Karpas-422 (cell line): ENCODE results near the gene CPM. TPM values are rescaled to one million over a fixed set of nuclear protein-coding genes. Genes with fewer than 3 reads are reported as not detected.
"Not testable (repeated sequence)": the region's sequence is repeated elsewhere in the genome, so short reads cannot be mapped to it uniquely, and the experiment has no call there.

Experiments used
- DNase-seq: peaks from one replicate; pipeline ENCODE4 v3.0.0-alpha.2; 2015
- H2AFZ ChIP-seq: fragments of 200-600 bp; sonication (generic); 2 replicates; pipeline ENCODE4 v1.6.1; 2014; ENCODE audit warnings: antibody characterized with exemption, low read length, mixed read lengths
- H3K27ac ChIP-seq: fragments of 200-600 bp; sonication (generic); 2 replicates; pipeline ENCODE4 v1.5.1; 2014; ENCODE audit warnings: mild to moderate bottlenecking, low read length, moderate library complexity
- H3K27me3 ChIP-seq: fragments of 200-600 bp; sonication (generic); 2 replicates; pipeline ENCODE4 v1.6.1; 2014; ENCODE audit warnings: low read length, mixed read lengths
- H3K36me3 ChIP-seq: fragments of 200-600 bp; sonication (generic); 2 replicates; pipeline ENCODE4 v1.6.1; 2014; ENCODE audit warnings: low read length, mixed read lengths; ENCODE audit not compliant: insufficient read depth
- H3K4me1 ChIP-seq: fragments of 200-600 bp; sonication (generic); 2 replicates; pipeline ENCODE4 v1.6.1; 2014; ENCODE audit warnings: mild to moderate bottlenecking, low read length, mixed read lengths
- H3K4me2 ChIP-seq: fragments of 200-600 bp; sonication (generic); 2 replicates; pipeline ENCODE4 v1.6.1; 2014; ENCODE audit warnings: low read length, low read depth, mild to moderate bottlenecking; ENCODE audit not compliant: poor library complexity, severe bottlenecking
- H3K4me3 ChIP-seq: fragments of 200-600 bp; sonication (generic); 2 replicates; pipeline ENCODE4 v1.5.1; 2014; ENCODE audit warnings: mild to moderate bottlenecking, antibody characterized with exemption, low read length, mixed read lengths
- H3K79me2 ChIP-seq: fragments of 200-600 bp; sonication (generic); 2 replicates; pipeline ENCODE4 v1.6.1; 2014; ENCODE audit warnings: mild to moderate bottlenecking, low read length, mixed read lengths
- H3K9ac ChIP-seq: fragments of 200-600 bp; sonication (generic); 2 replicates; pipeline ENCODE4 v1.6.0; 2014; ENCODE audit warnings: low read length
- H3K9me2 ChIP-seq: fragments of 200-600 bp; sonication (generic), shearing (Covaris generic); replicated peaks from 2 replicates; pipeline ENCODE4 v1.6.0; 2014; ENCODE audit warnings: mild to moderate bottlenecking, low read length, moderate library complexity; ENCODE audit not compliant: insufficient read depth
- H3K9me3 ChIP-seq: fragments of 300-700, 200-600 bp; sonication (generic); 2 replicates; pipeline ENCODE4 v1.6.1; 2014; ENCODE audit warnings: low read length, mixed read lengths
- H4K20me1 ChIP-seq: fragments of 200-600 bp; sonication (generic); 2 replicates; pipeline ENCODE4 v1.6.1; 2014; ENCODE audit warnings: mild to moderate bottlenecking, antibody characterized with exemption, low read length, low read depth; ENCODE audit not compliant: insufficient read depth
- small RNA-seq: library from RNA; depleted of rRNA; stranded (forward); fragments of <200 nt; gene quantifications from one replicate; pipeline ENCODE3, GENCODE V24; 2014
- total RNA-seq: library from RNA; depleted of rRNA; stranded (reverse); fragments of >200 nt; shearing (Covaris generic); gene quantifications from 2 replicates; pipeline ENCODE4 v1.2.3, GENCODE V29; 2014; ENCODE audit warnings: low replicate concordance; rRNA removed

Gene CPM
- total RNA-seq, 1 experiment from 2014 or later, result not detected

DNA sequence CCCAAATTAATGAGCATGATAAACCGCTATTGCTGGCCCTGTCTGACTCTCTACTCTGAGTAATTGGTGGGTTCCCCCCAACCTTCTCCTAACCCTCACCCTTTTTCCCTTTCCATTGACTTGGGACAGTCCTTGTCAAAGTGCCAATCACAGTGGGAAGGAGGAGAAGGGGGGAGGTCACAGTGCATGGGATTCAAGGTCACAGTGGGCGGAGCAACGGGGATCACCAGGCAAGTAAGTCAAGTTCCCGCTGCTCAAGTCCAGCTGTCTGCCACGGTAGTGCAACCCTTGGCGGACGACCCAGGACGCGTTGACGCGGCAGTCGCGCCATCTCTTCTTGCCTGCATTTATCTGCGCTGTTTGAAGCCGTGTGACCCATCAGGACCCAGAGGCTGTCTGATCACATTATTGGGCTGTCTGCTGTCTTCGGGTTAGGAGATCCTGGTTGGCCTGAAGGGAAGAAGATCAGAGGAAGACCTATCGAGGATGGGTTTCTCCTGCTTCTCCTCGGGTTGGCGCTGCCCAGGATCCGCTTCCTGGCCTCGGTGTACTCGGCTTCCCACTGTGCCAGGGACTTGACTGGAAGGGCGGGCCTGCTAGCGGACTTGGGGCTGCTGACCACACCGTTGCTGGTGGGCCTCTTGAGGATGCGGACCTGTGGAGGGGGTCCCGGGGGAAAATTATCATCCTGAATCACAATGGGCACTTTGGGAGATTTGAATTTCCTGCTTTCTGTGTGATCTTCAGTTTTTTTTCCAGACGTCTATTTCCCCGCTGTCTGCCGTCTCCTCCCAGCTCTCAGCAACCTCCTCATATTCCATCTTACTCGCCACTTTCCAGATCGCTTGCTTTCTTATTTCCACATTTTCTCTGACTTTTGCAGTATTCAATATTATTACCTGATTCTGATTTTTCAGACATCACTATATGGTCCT lies 128.0 kb downstream of the CPM start:
- H4K20me1 ChIP-seq, result no peaks in the 10 kb centered on the region
- H3K27me3 ChIP-seq, result no peaks in the 10 kb centered on the region
- H3K9me3 ChIP-seq, result no peaks in the 10 kb centered on the region
- no peak overlapping the region for H3K27ac ChIP-seq
- H3K4me1 ChIP-seq, result peaks cover 15% of the 10 kb centered on the region
- no peak overlapping the region for H2AFZ ChIP-seq
- DNase-seq, result no peak
- no peak overlapping the region for H3K4me2 ChIP-seq
- no peak overlapping the region for H3K9ac ChIP-seq
- no peaks in the 10 kb centered on the region for H3K9me2 ChIP-seq
- H3K36me3 ChIP-seq, result peaks cover 8% of the 10 kb centered on the region
- H3K79me2 ChIP-seq, result peaks cover 24% of the 10 kb centered on the region
- no peak overlapping the region for H3K4me3 ChIP-seq

DNA sequence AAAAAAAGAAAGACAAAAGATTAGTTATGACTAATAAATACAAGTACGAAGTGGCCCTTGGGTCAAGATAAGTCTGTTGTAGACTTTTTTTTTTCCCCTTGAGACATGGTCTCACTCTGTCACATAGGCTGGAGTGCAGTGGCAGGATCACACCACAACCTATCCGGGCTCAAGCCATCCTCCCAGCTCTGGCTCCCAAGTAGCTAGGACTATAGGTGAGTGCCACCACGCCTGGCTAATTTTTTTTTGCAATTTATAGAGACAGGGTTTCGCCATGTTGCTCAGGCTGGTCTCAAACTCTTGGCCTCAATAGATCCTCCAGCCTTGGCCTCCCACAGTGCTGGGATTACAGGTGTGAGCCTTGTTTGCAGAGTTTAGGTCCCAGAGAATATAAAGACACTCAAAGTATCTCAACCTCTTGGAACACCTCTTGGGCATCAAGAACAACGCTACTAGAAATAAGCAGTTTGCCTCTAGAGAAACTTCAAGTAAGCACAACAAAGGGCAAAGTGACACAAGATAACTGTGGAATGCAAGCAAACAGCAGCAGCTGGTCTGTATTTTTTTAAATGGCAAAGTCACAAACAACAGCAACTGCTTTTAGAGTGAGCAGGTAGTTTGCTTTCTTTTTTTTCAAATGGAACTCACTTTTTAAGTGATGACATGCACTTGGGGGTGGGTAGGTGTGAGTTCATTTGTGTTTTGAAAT lies 128.9 kb downstream of the CPM start:
- no peak overlapping the region for H2AFZ ChIP-seq
- H3K9me2 ChIP-seq, result no peaks in the 10 kb centered on the region
- peaks cover 16% of the 10 kb centered on the region for H3K79me2 ChIP-seq
- H3K4me2 ChIP-seq, result no peak overlapping the region
- no peaks in the 10 kb centered on the region for H4K20me1 ChIP-seq
- no peaks in the 10 kb centered on the region for H3K9me3 ChIP-seq
- H3K4me1 ChIP-seq, result peaks cover 11% of the 10 kb centered on the region
- H3K36me3 ChIP-seq, result no peaks in the 10 kb centered on the region
- no peak for DNase-seq
- no peak overlapping the region for H3K9ac ChIP-seq
- H3K4me3 ChIP-seq, result no peak overlapping the region
- H3K27ac ChIP-seq, result no peak overlapping the region
- H3K27me3 ChIP-seq, result no peaks in the 10 kb centered on the region

DNA sequence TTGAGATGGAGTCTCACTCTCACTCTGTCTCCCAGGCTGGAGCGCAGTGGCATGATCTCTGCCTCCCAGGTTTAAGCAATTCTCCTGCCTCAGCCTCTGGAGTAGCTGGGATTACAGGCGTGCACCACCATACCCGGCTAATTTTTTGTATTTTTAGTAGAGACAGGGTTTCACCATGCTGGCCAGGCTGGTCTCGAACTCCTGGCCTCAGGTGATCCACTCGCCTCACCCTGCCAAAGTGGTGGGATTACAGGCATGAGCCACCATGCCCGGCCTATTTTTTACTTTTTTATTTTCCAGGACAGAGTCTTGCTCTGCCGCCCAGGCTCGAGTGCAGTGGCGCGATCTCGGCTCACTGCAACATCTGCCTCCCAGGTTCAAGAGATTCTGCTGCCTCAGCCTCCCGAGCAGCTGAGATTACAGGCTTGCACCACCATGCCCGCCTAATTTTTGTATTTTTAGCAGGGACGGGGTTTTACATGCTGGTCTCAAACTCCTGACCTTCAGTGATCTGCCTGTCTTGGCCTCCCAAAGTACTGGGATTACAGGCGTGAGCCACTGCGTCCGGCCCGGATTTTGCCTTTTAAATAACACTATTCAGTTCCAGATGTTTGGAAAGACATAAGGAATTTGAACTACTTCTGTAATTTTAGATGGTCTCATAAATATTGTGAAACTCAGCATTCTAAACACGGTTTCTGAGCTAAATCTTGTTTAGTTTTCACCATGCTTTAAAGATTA lies 129.9 kb downstream of the CPM start:
- H3K4me1 ChIP-seq, H3K27ac ChIP-seq, DNase-seq, H2AFZ ChIP-seq, H3K9me2 ChIP-seq, H3K9me3 ChIP-seq, H3K9ac ChIP-seq, H3K36me3 ChIP-seq, H3K4me3 ChIP-seq, H3K27me3 ChIP-seq, H4K20me1 ChIP-seq, H3K4me2 ChIP-seq, H3K79me2 ChIP-seq: not testable (repeated sequence)

DNA sequence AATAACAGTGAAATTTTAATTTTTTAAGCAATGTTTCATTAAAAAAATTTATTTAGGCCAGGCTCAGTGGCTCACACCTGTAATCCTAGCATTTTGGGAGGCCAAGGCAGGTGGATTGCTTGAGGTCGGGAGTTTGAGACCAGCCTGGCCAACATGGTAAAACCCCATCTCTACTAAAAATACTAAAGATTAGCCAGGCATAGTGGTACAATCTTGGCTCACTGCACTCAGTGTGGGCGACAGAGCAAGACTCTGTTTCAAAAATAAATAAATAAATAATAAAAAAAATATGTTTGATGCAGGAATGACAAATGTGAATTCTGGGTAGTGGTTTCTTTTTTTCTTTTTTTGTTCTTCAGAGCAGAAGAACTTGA lies 130.6 kb downstream of the CPM start:
- not testable (repeated sequence) for H3K9ac ChIP-seq, H3K4me2 ChIP-seq, H3K4me3 ChIP-seq, H4K20me1 ChIP-seq, H3K27ac ChIP-seq, H3K9me3 ChIP-seq, H2AFZ ChIP-seq, H3K27me3 ChIP-seq, H3K79me2 ChIP-seq, H3K9me2 ChIP-seq, DNase-seq, H3K4me1 ChIP-seq, H3K36me3 ChIP-seq

Small RNA genes within 50 kb of the gene (small RNA-seq; reads per million reads assigned to genes)
- gene AC025423.5 (not detected), gene RNU7-4P (not detected)

Other genes starting within 250 kb of the CPM start
- gene NUP107, start 246.2 kb downstream of the CPM start, total RNA-seq, result 54.8 and 103 TPM in 2 replicates
- 1.9 and 3.5 TPM in 2 replicates for gene SLC35E3, start 187.0 kb downstream of the CPM start, total RNA-seq
- gene MDM2, start 125.0 kb downstream of the CPM start, total RNA-seq, result 56.9 and 70.9 TPM in 2 replicates